Natural killer cell (primary cell): ENCODE results near the gene CD72. TPM values are rescaled to one million over a fixed set of nuclear protein-coding genes. Genes with fewer than 3 reads are reported as not detected.
"Not testable (repeated sequence)": the region's sequence is repeated elsewhere in the genome, so short reads cannot be mapped to it uniquely, and the experiment has no call there.

ENCODE experiments used
- ATAC-seq, 3 donors: fragments of 150-1000 bp in 2 of 3; fragments of 200-7000 bp in 1 of 3; cut with Tn5 transposase; 1 replicate in 1 of 3; 2 replicates in 2 of 3; pipeline ENCODE4 v1.10.0; 2021; ENCODE audit warnings: mild to moderate bottlenecking in 2 of 3, moderate library complexity in 2 of 3
- DNase-seq, 2 donors: peaks; one replicate each; pipeline versions ENCODE4 v3.0.0 to v3.0.0-alpha.2; 2013 to 2021; ENCODE audit warnings: mixed read lengths in 1 of 2
- H3K27ac ChIP-seq: one replicate; pipeline ENCODE4 v1.5.1; 2013; ENCODE audit warnings: mild to moderate bottlenecking, low read length
- H3K27me3 ChIP-seq: one replicate; pipeline ENCODE4 v1.6.1; 2013; ENCODE audit warnings: low read length; ENCODE audit not compliant: control insufficient read depth, insufficient read depth
- H3K36me3 ChIP-seq: one replicate; pipeline ENCODE4 v1.6.1; 2013; ENCODE audit warnings: low read length; ENCODE audit not compliant: control insufficient read depth, insufficient read depth
- H3K4me1 ChIP-seq: one replicate; pipeline ENCODE4 v1.6.1; 2013; ENCODE audit warnings: low read length; ENCODE audit not compliant: control insufficient read depth, insufficient read depth
- H3K4me3 ChIP-seq: one replicate; pipeline ENCODE4 v1.5.1; 2013; ENCODE audit warnings: low read length
- H3K9me3 ChIP-seq: one replicate; pipeline ENCODE4 v1.6.1; 2013; ENCODE audit warnings: low read length; ENCODE audit not compliant: control insufficient read depth, insufficient read depth
- H3K27ac Mint-ChIP-seq, 2 donors: one replicate each; pipeline ENCODE4 v1.8.0; 2022; ENCODE audit warnings: mild to moderate bottlenecking in 2 of 2, mixed read lengths in 2 of 2, moderate library complexity in 1 of 2
- H3K27me3 Mint-ChIP-seq, 2 donors: one replicate each; pipeline ENCODE4 v1.8.0; 2022; ENCODE audit warnings: low read depth in 2 of 2, mixed read lengths in 2 of 2
- H3K36me3 Mint-ChIP-seq: one replicate; pipeline ENCODE4 v1.8.0; 2022; ENCODE audit warnings: mixed read lengths
- H3K4me1 Mint-ChIP-seq, 2 donors: one replicate each; pipeline ENCODE4 v1.8.0; 2022; ENCODE audit warnings: mixed read lengths in 2 of 2
- H3K4me3 Mint-ChIP-seq: one replicate; pipeline ENCODE4 v1.8.0; 2022; ENCODE audit warnings: mild to moderate bottlenecking, moderate library complexity, mixed read lengths
- H3K9me3 Mint-ChIP-seq, 2 donors: one replicate each; pipeline ENCODE4 v1.8.0; 2022; ENCODE audit warnings: mixed read lengths in 2 of 2
- CTCF ChIP-seq: fragments of 200-600 bp; IDR thresholded peaks from one replicate; pipeline ENCODE4 v1.8.0; 2022; ENCODE audit warnings: antibody characterized with exemption
- WGBS: methylation state at CpG from one replicate; pipeline ENCODE4 v1.1.7; 2013; ENCODE audit warnings: missing lambda C conversion rate; ENCODE audit not compliant: insufficient coverage; 5-methylcytosine and 5-hydroxymethylcytosine counted together
- intact Hi-C: fragments of 100-400 bp; cut with micrococcal nuclease; formaldehyde crosslinking; loops from one replicate; pipeline ENCODE4 v1.14.2; 2022
- total RNA-seq, 4 donors: library from RNA; stranded (reverse); fragments of 120-200 nt in 1 of 4; gene quantifications; one replicate each; pipeline versions ENCODE4 v1.2.3 to v1.2.4, GENCODE V29; 2013 to 2022

The CD72 gene
- total RNA-seq, 3 donors from 2014 or later (not counting 1 experiment from before 2014, with no cell fraction given): 27.0 to 48.1 (median 32.3) TPM

- peak overlapping the region; percentile 94 to 97 for H3K27ac Mint-ChIP-seq
- H3K4me1 Mint-ChIP-seq: peaks cover 72 to 82% of the 10 kb centered on the region in 2 donors
Measured at GRCh38 chr9:35639631-35640030, 21.4 kb upstream of the CD72 start.

DNA sequence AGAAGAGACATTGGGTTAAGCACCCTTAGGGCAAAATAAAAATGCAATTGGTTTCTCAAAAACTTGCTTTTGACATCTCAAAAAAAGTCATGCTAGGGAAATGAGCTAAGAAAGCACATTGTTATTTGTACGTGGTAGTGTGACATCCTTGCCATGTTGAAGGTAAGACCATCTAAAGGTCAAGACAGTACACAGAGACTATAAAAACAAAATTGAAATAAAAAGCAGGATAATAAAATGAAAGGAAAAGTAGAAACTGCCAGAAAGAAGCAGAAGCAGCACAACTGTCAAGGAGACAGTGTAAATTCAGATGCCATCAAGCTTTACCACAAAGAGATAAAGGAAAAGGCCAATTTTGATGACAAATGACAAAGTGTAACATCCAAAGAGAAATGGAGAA, 21.0 kb upstream of the CD72 start:
- 14% methylated on average over 1 of the region's 1 CpG for WGBS
- H3K4me3 ChIP-seq, H3K27me3 Mint-ChIP-seq, H3K9me3 ChIP-seq, H3K36me3 Mint-ChIP-seq, intact Hi-C loops, DNase-seq, H3K27me3 ChIP-seq, H3K9me3 Mint-ChIP-seq, H3K36me3 ChIP-seq: not testable (repeated sequence)
- peak; percentile 70 to 85 (median 74) for ATAC-seq
- H3K4me3 Mint-ChIP-seq: peak overlapping the region; percentile 68
- H3K27ac Mint-ChIP-seq: peak overlapping the region; percentile 94 to 97
- peaks cover 54% of the 10 kb centered on the region for H3K4me1 ChIP-seq
- peaks cover 69 to 80% of the 10 kb centered on the region in 2 donors for H3K4me1 Mint-ChIP-seq
- peak overlapping the region; percentile 80 for H3K27ac ChIP-seq

More at GRCh38 chr9:35639631-35640030, 21.4 kb upstream of the CD72 start:
- H3K36me3 Mint-ChIP-seq: no peaks in the 10 kb centered on the region
- no peak overlapping the region for H3K4me3 ChIP-seq
- H3K27ac ChIP-seq: peak overlapping the region; percentile 80
- no peaks in the 10 kb centered on the region for H3K9me3 Mint-ChIP-seq
- H3K4me1 ChIP-seq: peaks cover 54% of the 10 kb centered on the region
- intact Hi-C loops: no loop called here
- H3K9me3 ChIP-seq: no peaks in the 10 kb centered on the region
- no peaks in the 10 kb centered on the region for H3K36me3 ChIP-seq
- H3K27me3 Mint-ChIP-seq: no peaks in the 10 kb centered on the region
- ATAC-seq (peak in 2 of 3 donors; percentile 25 to 27), DNase-seq (no peak)
- no CpG with 5 or more reads among the region's 1 CpG for WGBS
- TF ChIP-seq CTCF: no peak
- no peaks in the 10 kb centered on the region for H3K27me3 ChIP-seq
- H3K4me3 Mint-ChIP-seq: peak overlapping the region; percentile 68

DNA sequence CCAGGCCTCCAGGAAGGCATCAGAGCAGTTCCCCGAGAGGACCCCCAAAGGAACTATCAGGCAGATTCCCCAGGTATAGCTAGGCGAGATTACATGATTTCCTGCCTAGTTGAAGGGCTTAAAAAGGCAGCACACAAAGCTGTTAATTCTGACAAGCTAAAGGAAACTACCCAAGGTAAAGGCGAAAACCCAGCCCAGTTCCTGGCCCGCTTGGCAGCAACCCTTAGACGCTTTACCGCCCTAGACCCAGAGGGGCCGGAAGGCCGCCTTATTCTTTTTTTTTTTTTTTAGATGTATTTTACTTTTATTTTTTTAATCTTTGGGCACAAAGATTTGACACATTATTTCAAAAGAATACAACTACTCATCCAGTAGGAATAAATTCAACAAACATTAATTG, 20.5 kb upstream of the CD72 start:
- peak overlapping the region; percentile 72 for H3K4me3 Mint-ChIP-seq
- H3K36me3 ChIP-seq, H3K9me3 Mint-ChIP-seq, intact Hi-C loops, H3K27me3 Mint-ChIP-seq, H3K27me3 ChIP-seq, H3K36me3 Mint-ChIP-seq, H3K4me3 ChIP-seq, H3K9me3 ChIP-seq: not testable (repeated sequence)
- DNase-seq (peak in 1 of 2 donors; percentile 75), ATAC-seq (peak; percentile 73 to 87 (median 84))
- H3K27ac Mint-ChIP-seq: peak overlapping the region; percentile 94 to 97
- WGBS: 2% methylated on average over 3 of the region's 8 CpGs
- Histone ChIP-seq H3K4me1 (peaks cover 51% of the 10 kb centered on the region), H3K27ac (peak overlapping the region; percentile 80)
- H3K4me1 Mint-ChIP-seq: peaks cover 68 to 79% of the 10 kb centered on the region in 2 donors

- H3K4me1 ChIP-seq: peaks cover 42% of the 10 kb centered on the region
- H3K36me3 Mint-ChIP-seq, intact Hi-C loops: not testable (repeated sequence)
Measured at GRCh38 chr9:35637427-35637955, 19.3 kb upstream of the CD72 start.

GRCh38 chr9:35636877-35637246, 18.6 kb upstream of the CD72 start:
- H3K9me3 Mint-ChIP-seq, H3K4me3 ChIP-seq, H3K9me3 ChIP-seq, H3K27me3 Mint-ChIP-seq, H3K36me3 Mint-ChIP-seq, DNase-seq, intact Hi-C loops, H3K27me3 ChIP-seq, ATAC-seq, H3K36me3 ChIP-seq: not testable (repeated sequence)
- WGBS: 95% methylated on average over 6 of the region's 6 CpGs
- peaks cover 67% of the 10 kb centered on the region in 2 donors for H3K4me1 Mint-ChIP-seq
- peak overlapping the region; percentile 94 to 97 for H3K27ac Mint-ChIP-seq
- Histone ChIP-seq H3K27ac (peak overlapping the region; percentile 80), H3K4me1 (peaks cover 42% of the 10 kb centered on the region)
- H3K4me3 Mint-ChIP-seq: peak overlapping the region; percentile 76

More at GRCh38 chr9:35637427-35637955, 19.3 kb upstream of the CD72 start:
- H3K9me3 ChIP-seq, H3K36me3 ChIP-seq, H3K27me3 ChIP-seq, DNase-seq, H3K9me3 Mint-ChIP-seq, ATAC-seq, H3K27me3 Mint-ChIP-seq, H3K4me3 ChIP-seq: not testable (repeated sequence)
- Mint-ChIP-seq H3K4me3 (peak overlapping the region; percentile 72), H3K4me1 (peaks cover 68 to 69% of the 10 kb centered on the region in 2 donors), H3K27ac (peak overlapping the region; percentile 94 to 97)
- peak overlapping the region; percentile 80 for H3K27ac ChIP-seq
- 95% methylated on average over 9 of the region's 9 CpGs for WGBS
